ENCODE measurements around the gene ADGRV1.

Gene ADGRV1

GRCh38 chr5:91110686-91111085 is 552.1 kb downstream of the ADGRV1 start:
- DNase-seq (ENCODE audit: low read depth), result peak; percentile 16
- TF ChIP-seq CTCF (IDR thresholded peaks at IDR 0.05; ENCODE audit: low read length, missing control alignments), result no peak

GRCh38 chr5:91111473-91112238 is 553.1 kb downstream of the ADGRV1 start:
- H3K4me3 ChIP-seq (replicated peaks; ENCODE audit: low read depth, low read length), result no peak overlapping the region
- no peak for DNase-seq (ENCODE audit: low read depth)
- no peak for TF ChIP-seq CTCF (IDR thresholded peaks at IDR 0.05; ENCODE audit: low read length, missing control alignments)

More at GRCh38 chr5:91110686-91111085, 552.1 kb downstream of the ADGRV1 start:
- no peak overlapping the region for H3K4me3 ChIP-seq (replicated peaks; ENCODE audit: low read depth, low read length)

- DNase-seq (ENCODE audit: low read depth), result peak; percentile 41
- H3K4me3 ChIP-seq (replicated peaks; ENCODE audit: low read depth, low read length), result no peak overlapping the region
- no peak for TF ChIP-seq CTCF (IDR thresholded peaks at IDR 0.05; ENCODE audit: low read length, missing control alignments)
Measured at GRCh38 chr5:91114658-91115057, 556.1 kb downstream of the ADGRV1 start.

- H3K4me3 ChIP-seq (replicated peaks; ENCODE audit: low read depth, low read length), result no peak overlapping the region
- no peak for DNase-seq (ENCODE audit: low read depth)
- TF ChIP-seq CTCF (IDR thresholded peaks at IDR 0.05; ENCODE audit: low read length, missing control alignments), result no peak
Measured at GRCh38 chr5:91118354-91118753, 559.8 kb downstream of the ADGRV1 start.

- no peak for TF ChIP-seq CTCF (IDR thresholded peaks at IDR 0.05; ENCODE audit: low read length, missing control alignments)
- DNase-seq (ENCODE audit: low read depth), result peak; percentile 28
- no peak overlapping the region for H3K4me3 ChIP-seq (replicated peaks; ENCODE audit: low read depth, low read length)
Measured at GRCh38 chr5:91118796-91119195, 560.2 kb downstream of the ADGRV1 start.

GRCh38 chr5:91119217-91119616 is 560.6 kb downstream of the ADGRV1 start:
- H3K4me3 ChIP-seq (replicated peaks; ENCODE audit: low read depth, low read length), result no peak overlapping the region
- no peak for DNase-seq (ENCODE audit: low read depth)
- no peak for TF ChIP-seq CTCF (IDR thresholded peaks at IDR 0.05; ENCODE audit: low read length, missing control alignments)

Measured in fibroblast of pulmonary artery (primary cell).